K562 (cell line): Measurements from ENCODE around the gene DTNB. TPM values are rescaled to one million over a fixed set of nuclear protein-coding genes. Genes with fewer than 3 reads are reported as not detected.

Source experiments
- ATAC-seq: fragments of 200-7000 bp; cut with Tn5 transposase; 3 replicates; pipeline ENCODE4 v1.9.1; 2020; ENCODE audit warnings: moderate library complexity
- BruUV-seq: library from RNA; stranded (reverse); fragments of 400-500 nt; replicated peaks from 2 replicates; lab custom pipeline; 2021; lab: Mats Ljungman, UMichigan
- CTCF ChIA-PET: fragments of 300-600 bp; formaldehyde crosslinking; extraction: SDS; loops from one replicate; lab custom pipeline; 2021; ENCODE audit warnings: low intra/inter-chr PET ratio; lab: Yijun Ruan, JAX
- POLR2A ChIA-PET: fragments of 300-600, 350-650 bp; sonication (Branson Sonifier 250); formaldehyde crosslinking; extraction: SDS; loops from one replicate; lab custom pipeline; 2021; ENCODE audit warnings: antibody characterized with exemption, inconsistent platforms; lab: Yijun Ruan, JAX
- DNase-seq, 4 experiments: peaks; one replicate each; pipeline versions ENCODE4 v3.0.0 to v3.0.0-alpha.2; 2011 to 2018; ENCODE audit warnings: low spot score in 3 of 4, mixed read lengths in 3 of 4; ENCODE audit errors: extremely low read depth in 1 of 4
- FAIRE-seq: peaks from 2 replicates; lab custom pipeline; 2011; peaks lifted over from hg19 to GRCh38; lab: Jason Lieb, UNC
- H2AFZ ChIP-seq: 2 replicates; pipeline ENCODE4 v1.6.0; 2011; ENCODE audit warnings: low read depth, low read length, control low read depth, inconsistent platforms
- H3K27ac ChIP-seq: fragments of 200-600 bp; 3 replicates; pipeline ENCODE4 v1.8.0; 2011; ENCODE audit warnings: low read depth, mild to moderate bottlenecking, control low read depth, inconsistent platforms, low read length, moderate library complexity, mixed read lengths; ENCODE audit errors: extremely low read depth
- H3K27me3 ChIP-seq, 2 experiments: fragments of 300-600 bp in 1 of 2; 2 replicates in 1 of 2; 3 replicates in 1 of 2; pipeline versions ENCODE4 v1.6.0 to v1.8.0; 2011; ENCODE audit warnings: inconsistent platforms in 2 of 2, low read length in 2 of 2, mild to moderate bottlenecking in 1 of 2, mixed read lengths in 1 of 2, moderate library complexity in 1 of 2; ENCODE audit not compliant: control insufficient read depth in 2 of 2, insufficient read depth in 2 of 2
- H3K36me3 ChIP-seq: fragments of 300-600 bp; 3 replicates; pipeline ENCODE4 v1.8.0; 2011; ENCODE audit warnings: mild to moderate bottlenecking, low read length, inconsistent platforms; ENCODE audit not compliant: control insufficient read depth, insufficient read depth
- H3K4me1 ChIP-seq, 2 experiments: fragments of 200-600 bp in 1 of 2; replicated peaks in 1 of 2; 2 replicates in 1 of 2; 3 replicates in 1 of 2; pipeline versions ENCODE4 v1.5.1 to v1.8.0; 2011; ENCODE audit warnings: inconsistent platforms in 2 of 2, low read length in 2 of 2, mild to moderate bottlenecking in 1 of 2, mixed read lengths in 1 of 2, moderate library complexity in 1 of 2; ENCODE audit not compliant: control insufficient read depth in 2 of 2, insufficient read depth in 2 of 2
- H3K4me2 ChIP-seq: 2 replicates; pipeline ENCODE4 v1.6.1; 2011; ENCODE audit warnings: low read length, control low read depth, inconsistent platforms, mixed read lengths; ENCODE audit not compliant: insufficient read depth
- H3K4me3 ChIP-seq: fragments of 200-600 bp; sonication (generic), shearing (Covaris generic); 2 replicates; pipeline ENCODE4 v1.5.1; 2016; ENCODE audit warnings: control low read depth, inconsistent platforms
- H3K79me2 ChIP-seq: fragments of 200-600 bp; 3 replicates; pipeline ENCODE4 v1.8.0; 2011; ENCODE audit warnings: low read length, inconsistent platforms; ENCODE audit not compliant: control insufficient read depth, insufficient read depth
- H3K9ac ChIP-seq, 2 experiments: 2 replicates each; pipeline versions ENCODE4 v1.6.0 to v1.6.1; 2011; ENCODE audit warnings: low read depth in 2 of 2, low read length in 2 of 2, control low read depth in 1 of 2, inconsistent platforms in 1 of 2, mild to moderate bottlenecking in 1 of 2, mixed read lengths in 1 of 2; ENCODE audit not compliant: insufficient read depth in 1 of 2
- H3K9me1 ChIP-seq: one replicate; pipeline ENCODE4 v1.6.0; 2011; ENCODE audit warnings: inconsistent platforms, mild to moderate bottlenecking, low read length, moderate library complexity; ENCODE audit not compliant: control insufficient read depth, insufficient read depth
- H3K9me3 ChIP-seq: replicated peaks from 2 replicates; pipeline ENCODE4 v1.5.1; 2011; ENCODE audit warnings: low read depth, low read length, inconsistent platforms; ENCODE audit not compliant: control insufficient read depth, insufficient read depth
- H4K20me1 ChIP-seq: replicated peaks from 2 replicates; pipeline ENCODE4 v1.6.1; 2011; ENCODE audit warnings: low read length, inconsistent platforms, mixed read lengths; ENCODE audit not compliant: control insufficient read depth, insufficient read depth
- RBM25 ChIP-seq: fragments of 200-400 bp; formaldehyde crosslinking; IDR thresholded peaks from 2 replicates; pipeline ENCODE4 v1.6.1; 2018; ENCODE audit warnings: low read length, low read depth, moderate library complexity; ENCODE audit not compliant: severe bottlenecking
- ZSCAN32 ChIP-seq: fragments of 450-650 bp; formaldehyde crosslinking; IDR thresholded peaks from 2 replicates; pipeline ENCODE4 v1.4.0; 2020; ENCODE audit warnings: mild to moderate bottlenecking, moderate library complexity
- WGBS: fragments of 100-300 bp; shearing (Covaris generic); methylation state at CpG from one replicate; pipeline ENCODE4 v1.1.6; 2016; ENCODE audit warnings: low coverage, mixed read lengths; ENCODE audit not compliant: insufficient coverage; ENCODE audit errors: missing lambda C conversion rate; 5-methylcytosine and 5-hydroxymethylcytosine counted together
- in situ Hi-C: fragments of 300-500 bp; cut with MboI; formaldehyde crosslinking; loops from 4 replicates; pipeline ENCODE4 v1.15.0; 2018; ENCODE audit warnings: inconsistent platforms, mixed read lengths
- intact Hi-C: fragments of 100-400 bp; cut with micrococcal nuclease; formaldehyde crosslinking; loops from 2 replicates; pipeline ENCODE4 v1.14.2; 2022
- polyA plus RNA-seq, 8 experiments: library from polyadenylated mRNA; depleted of rRNA in 4 of 8; stranded (reverse) in 5 of 8; unstranded in 3 of 8; fragments of >200 nt; fragmentation: Nextera tagmentation in 2 of 8; fragmentation: Illumina TruSeq in 1 of 8; extraction: Ambion mirVana in 2 of 8; extraction: Trizol in 1 of 8; gene quantifications; 2 replicates each; pipeline versions ENCODE4 v1.2.1 to v1.2.3, GENCODE V29; 2011 to 2014; ENCODE audit warnings: inconsistent platforms in 1 of 8, missing spikeins in 1 of 8
- total RNA-seq, 7 experiments: library from RNA; depleted of rRNA in 6 of 7; stranded (reverse); fragments of >200 nt in 6 of 7; fragmentation: Illumina TruSeq in 2 of 7; extraction: Trizol in 2 of 7; gene quantifications; 2 replicates each; pipeline versions ENCODE4 v1.2.1 to v1.2.3, GENCODE V29; 2011 to 2021; ENCODE audit warnings: low replicate concordance in 1 of 7

The DTNB gene
- total and polyA plus RNA-seq, 9 of the 15 experiments (the other 6 are each of a cell fraction or from before 2014, with no cell fraction given), result 0.18 to 2.0 (median 0.77) TPM; not detected in 2

DNA sequence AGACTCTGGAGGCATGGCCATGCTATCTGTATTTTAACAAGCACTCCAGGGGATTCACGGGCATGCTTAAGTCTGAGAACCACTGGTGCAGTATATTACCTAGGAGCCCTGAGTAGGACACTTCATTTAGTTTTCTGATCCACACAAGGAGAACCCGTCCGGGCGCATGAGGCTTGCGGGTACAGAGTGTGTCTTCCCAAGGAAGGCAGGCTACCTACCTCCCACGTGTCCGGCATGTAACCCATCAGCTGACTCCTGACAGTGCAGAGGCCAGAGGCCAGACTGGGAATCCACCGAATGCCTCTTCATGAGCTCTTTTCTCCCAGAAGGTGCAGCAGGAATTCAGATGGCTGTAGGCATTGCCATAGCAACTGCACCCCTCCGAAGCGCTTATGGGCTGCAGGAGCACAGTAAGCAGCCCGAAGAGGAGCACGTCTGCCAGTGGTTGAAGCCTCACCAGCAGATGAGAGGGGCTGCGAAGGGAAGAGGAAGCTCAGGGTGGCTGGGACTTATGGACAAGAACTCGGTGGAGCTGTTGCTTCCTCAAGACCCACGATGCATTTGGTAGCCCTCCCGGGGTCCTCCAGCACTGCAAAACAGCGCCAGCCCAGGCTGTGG, 297.9 kb downstream of the DTNB start (continued):
- no peak for TF ChIP-seq ZSCAN32 (CRISPR knock-in tag)

DNA sequence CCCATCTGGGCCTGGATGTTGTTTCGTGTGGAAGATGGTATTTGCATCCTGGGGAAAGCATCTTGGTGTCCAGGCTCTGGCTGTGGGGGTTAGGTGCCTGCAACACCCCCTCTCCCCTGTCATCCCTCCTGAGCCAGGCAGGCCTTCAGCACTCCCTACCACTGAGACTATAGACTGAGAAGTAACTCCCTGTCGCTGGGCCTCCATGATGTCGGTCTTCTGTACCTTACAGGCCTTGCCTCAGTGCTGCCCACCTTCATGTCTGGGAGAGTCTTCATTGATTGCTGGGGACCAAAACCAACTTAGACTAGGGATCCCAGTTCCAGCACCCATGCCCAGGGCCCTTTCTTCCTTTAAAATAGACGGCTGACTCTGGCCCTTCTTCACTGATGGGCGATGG, 298.6 kb downstream of the DTNB start:
- Histone ChIP-seq H2AFZ (no peak overlapping the region), H3K79me2 (no peaks in the 10 kb centered on the region), H3K36me3 (no peaks in the 10 kb centered on the region), H3K27me3 (peaks cover 10 to 82% of the 10 kb centered on the region in 2 experiments; a peak in 3 of 5 replicates), H3K9ac (no peak overlapping the region), H3K9me1 (peaks cover 3% of the 10 kb centered on the region), H3K4me1 (peaks cover 6 to 10% of the 10 kb centered on the region in 2 experiments; a peak in 3 of 5 replicates), H4K20me1 (peaks cover 5% of the 10 kb centered on the region; the same call in 1 of the 2 replicates), H3K27ac (no peak overlapping the region), H3K9me3 (no peaks in the 10 kb centered on the region), H3K4me3 (no peak overlapping the region), H3K4me2 (no peak overlapping the region)
- no peak for ATAC-seq
- no peak for TF ChIP-seq RBM25
- POLR2A ChIA-PET, result interaction anchor here (0.6 kb wide), 1 partner anchor 206 kb away, joined by 3 read pairs; no protein-coding TSS in a partner anchor
- CTCF ChIA-PET, result interaction anchor here (0.9 kb wide), 1 partner anchor 13 kb away, joined by 3 read pairs; no protein-coding TSS in a partner anchor
- no TSS peak for BruUV-seq
- DNase-seq, result no peak
- FAIRE-seq, result no peak
- 2% methylated on average over 4 of the region's 5 CpGs for WGBS
- intact Hi-C loops (loop anchor here (10.0 kb wide), 1 partner anchor 210 kb away; the partner anchor contains the start of gene POMC), in situ Hi-C loops (no loop called here)
